ENCODE measurements around the gene SESTD1.
"Not testable (repeated sequence)": the region's sequence is repeated elsewhere in the genome, so short reads cannot be mapped to it uniquely, and the experiment has no call there.

The SESTD1 gene

GRCh38 chr2:179266271-179266670 is 1.6 kb upstream of the SESTD1 start:
- DNase-seq: no peak

DNA sequence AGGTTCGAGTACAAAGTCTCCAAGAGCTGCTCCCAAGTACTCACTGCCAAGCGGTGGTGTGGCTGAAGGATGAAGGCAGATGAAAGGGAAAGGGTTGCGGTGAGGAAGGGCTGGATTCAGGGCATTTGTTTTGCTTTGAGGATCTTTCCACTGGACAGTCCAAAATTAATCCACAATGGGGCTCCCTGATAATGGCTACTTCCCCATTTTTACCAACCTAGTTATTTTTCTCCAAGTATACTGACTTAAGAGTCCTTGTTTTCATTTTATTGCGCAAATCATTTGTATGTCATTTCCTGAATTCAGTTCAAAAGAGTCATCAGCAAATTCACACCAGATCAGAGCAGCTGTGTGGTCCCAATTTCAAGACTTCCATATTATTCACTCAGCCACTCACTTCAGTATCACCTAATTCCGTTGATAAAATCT is 464 bp upstream of the SESTD1 start:
- DNase-seq: peak; percentile 52

- peak; percentile 66 for DNase-seq
Observed at GRCh38 chr2:179263446-179264367, 925 bp downstream of the SESTD1 start.

DNA sequence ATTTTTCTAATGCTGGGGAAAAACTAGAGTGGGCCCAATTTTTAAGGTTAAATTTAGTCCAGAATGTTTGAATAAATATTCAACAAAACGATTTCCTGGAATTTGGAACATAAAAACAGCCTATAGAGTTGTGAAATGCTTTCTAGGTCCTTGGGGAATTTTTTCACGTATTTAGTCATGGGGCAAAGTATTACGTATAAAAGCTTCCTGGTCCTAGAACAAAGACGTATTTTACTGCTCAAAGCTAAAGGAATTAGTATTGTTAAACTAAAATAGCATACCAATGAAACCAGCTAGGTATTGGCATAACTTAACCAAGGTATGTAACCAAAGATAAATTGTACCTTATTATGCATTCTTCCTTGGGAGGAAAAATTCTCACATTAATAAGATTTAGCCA is 1.6 kb downstream of the SESTD1 start:
- no peak for DNase-seq

GRCh38 chr2:179262077-179262660 is 2.5 kb downstream of the SESTD1 start:
- no peak for DNase-seq

DNA sequence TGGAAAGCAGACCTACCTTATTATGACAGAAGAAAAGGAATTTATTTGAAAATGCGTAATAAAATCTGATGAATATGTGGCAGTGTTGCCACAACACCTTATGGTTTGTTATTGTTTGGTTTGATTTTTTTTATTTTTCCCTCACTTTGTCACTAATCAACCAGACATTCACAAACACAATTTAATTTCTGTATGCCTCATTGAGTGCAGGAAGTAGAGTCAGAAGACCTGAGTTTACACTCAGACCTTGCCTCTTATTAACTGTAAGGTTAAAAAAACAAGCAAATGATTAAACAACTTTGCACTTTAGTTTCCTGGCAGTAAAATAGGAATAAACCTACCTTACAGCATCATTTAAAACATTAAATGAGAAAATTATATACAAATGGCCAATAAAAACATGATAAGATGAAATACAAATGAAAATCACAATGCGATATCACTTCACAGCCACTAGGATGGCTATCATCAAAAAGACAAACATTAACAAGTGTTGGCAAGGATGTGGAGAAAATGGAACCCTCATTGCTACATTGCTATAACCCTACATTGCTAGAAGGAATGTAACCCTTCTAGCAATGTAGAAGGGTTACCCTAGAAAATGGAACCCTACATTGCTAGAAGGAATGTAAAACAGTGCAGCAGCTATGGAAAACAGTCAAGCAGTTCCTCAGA is 3.3 kb downstream of the SESTD1 start:
- DNase-seq: no peak

DNA sequence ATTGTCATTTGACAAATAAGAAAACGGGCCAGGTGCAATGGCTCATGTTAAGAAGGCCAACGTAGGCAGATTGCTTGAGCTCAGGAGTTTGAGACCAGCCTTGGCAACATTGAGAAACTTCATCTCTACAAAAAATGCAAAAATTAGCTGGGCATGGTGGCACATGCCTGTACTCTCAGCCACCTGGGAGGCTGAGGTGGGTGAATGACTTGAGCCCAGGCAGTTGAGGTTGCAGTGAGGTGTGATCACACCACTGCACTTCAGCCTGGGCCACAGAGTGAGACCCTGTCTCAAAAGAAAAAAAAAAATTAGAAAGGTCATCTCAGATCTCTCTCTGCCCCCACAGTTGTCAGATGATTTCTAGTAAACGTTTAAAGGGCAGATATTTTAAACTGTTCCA is 4.4 kb downstream of the SESTD1 start:
- DNase-seq: no peak

GRCh38 chr2:179255129-179255528 is 9.5 kb downstream of the SESTD1 start:
- DNase-seq: no peak

- no peak for DNase-seq
Observed at GRCh38 chr2:179253226-179253625, 11.4 kb downstream of the SESTD1 start.

DNA sequence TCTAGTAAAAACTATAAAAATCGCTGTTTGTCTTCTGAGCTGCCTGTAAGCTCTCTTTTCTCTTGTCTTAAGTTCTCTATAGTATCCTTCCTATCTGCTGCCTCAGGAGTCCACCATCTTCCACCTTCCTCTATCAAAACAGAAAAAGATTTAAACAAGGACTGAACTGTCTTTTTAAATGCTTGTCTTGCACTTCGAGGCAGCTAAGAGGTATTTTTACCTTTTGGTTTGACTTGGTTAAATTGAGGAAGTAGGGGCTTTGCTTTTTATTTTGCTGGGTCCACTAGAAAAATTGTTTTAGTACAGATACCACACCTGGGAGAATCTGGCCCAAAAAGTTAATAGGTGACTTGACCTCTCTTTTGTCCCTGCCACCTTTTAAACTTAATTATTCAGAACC is 12.2 kb downstream of the SESTD1 start:
- DNase-seq: no peak

- no peak for DNase-seq
Observed at GRCh38 chr2:179251870-179252269, 12.8 kb downstream of the SESTD1 start.

GRCh38 chr2:179250848-179251504 is 13.7 kb downstream of the SESTD1 start:
- DNase-seq: no peak

- DNase-seq: no peak
Observed at GRCh38 chr2:179250095-179250494, 14.5 kb downstream of the SESTD1 start.

DNA sequence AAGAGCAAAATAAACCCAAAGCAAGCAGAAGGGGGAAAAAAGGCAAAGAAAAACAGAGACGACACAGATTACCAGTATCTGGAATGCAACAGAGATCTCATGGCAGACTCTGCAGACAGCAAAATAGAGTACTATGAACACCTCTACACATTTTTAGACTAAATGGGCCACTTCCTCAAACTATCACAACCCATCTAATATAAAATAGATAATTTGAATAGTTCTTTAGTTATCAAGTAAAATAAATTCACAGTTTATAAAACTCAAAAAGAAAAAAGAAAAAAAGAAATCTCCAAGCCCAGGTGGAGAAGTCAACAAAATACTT is 16.6 kb downstream of the SESTD1 start:
- DNase-seq: no peak

DNA sequence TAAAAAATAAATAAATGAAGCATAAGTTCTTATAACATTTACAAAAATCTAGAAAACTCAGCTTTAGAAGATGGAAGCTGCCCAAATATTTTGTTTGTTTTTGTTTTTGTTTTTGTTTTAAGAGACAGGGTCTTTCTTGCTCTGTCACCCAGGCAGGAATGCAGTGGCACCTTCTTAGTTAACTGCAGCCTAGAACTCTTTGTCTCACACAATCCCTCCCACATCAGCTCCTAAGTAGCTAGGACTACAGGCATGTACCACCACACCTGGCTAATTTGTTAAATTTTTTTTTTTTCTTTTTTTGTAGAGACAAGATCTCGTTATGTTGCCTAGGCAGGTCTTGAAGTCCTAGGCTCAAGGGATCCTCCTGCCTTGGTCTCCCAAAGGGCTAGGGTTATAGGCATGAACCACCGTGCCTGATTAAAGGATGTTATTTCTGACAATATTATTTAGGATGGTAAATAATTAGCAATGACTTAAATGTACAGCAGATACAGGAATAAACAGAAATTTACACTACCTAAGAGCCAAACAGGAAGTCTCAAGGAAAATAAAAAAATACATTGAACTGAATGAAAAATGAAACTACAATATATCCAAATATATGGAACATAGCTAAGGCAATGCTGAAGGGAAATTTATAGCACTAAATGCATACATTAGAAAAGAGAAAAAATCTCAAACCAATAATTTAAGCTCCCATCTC is 17.2 kb downstream of the SESTD1 start:
- DNase-seq: no peak

DNA sequence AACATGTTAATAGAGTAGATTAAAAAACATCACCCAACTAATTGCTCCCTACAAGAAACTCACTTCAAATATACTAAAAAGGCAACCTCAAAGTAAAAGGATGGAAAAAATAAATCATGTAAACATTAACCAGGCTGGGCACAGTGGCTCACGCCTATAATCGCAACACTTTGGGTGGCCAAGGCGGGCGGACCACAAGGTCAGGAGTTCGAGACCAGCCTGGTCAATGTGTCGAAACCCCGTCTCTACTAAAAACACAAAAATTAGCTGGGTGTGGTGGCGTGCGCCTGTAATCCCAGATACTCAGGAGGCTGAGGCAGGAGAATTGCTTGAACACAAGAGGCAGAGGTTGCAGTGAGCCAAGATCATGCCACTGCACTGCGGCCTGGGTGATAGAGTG is 18.8 kb downstream of the SESTD1 start:
- DNase-seq: not testable (repeated sequence)

GRCh38 chr2:179243046-179243445 is 21.6 kb downstream of the SESTD1 start:
- no peak for DNase-seq

DNA sequence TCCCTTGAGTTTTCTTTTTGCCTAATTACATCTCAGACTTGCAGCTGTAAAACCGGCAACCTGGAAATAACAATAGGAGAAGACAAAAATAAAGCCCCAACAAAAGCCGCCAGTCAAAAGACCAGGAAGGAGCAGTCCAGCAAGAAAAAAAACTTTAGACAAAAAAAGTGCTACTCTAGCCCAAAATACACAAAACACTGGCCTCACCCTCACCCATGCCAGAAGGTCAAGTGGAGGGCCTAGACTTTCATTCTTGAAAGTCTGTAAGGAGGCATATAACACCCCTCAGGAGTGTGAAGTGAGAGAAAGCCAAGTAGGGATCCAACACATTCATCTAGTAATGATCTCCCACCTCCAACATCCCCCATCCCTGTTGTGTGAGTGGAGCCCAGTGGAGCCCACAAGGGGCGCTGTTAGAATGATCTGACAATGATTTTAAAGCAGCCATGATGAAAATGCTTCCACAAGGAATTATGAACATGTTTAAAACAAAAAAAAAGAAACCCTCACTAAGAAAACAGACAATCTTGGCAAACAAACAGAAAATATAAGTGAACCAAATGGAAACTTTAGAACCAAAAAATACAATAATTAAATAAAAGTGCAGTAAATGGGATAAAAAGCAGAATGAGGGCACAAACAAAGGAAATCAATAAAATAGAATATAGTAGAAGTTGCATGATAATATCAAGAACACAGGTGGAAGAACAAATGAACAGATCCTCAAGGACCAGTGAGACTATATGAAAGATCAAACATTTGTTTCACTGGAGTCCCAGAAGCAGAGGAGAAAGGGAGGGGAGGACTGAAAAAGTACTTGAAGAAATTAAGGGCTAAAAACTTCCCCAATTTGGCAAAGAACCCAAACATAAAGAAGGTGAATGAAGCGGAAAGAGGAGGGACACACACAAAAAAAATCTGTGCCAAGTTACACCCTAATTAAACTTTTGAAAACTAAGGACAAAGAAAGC is 23.9 kb downstream of the SESTD1 start:
- no peak for DNase-seq

DNA sequence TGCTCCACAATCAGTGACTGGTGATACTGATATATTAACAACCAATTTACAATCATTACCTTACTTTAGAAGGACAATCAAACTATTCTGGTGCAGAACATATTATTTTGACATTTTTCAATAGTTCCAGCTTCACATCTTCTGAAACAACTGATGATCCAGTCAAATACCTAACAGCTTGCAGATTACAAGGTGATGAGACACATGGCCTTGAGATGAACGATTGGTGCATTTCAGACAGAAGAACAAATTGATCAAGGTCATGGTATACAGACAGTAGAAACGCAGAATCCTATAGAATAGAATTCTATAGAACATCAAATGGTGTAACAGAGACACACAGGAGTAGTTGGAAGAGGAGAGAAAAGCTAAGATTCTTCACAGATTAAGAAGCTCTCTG is 24.8 kb downstream of the SESTD1 start:
- DNase-seq: no peak

DNA sequence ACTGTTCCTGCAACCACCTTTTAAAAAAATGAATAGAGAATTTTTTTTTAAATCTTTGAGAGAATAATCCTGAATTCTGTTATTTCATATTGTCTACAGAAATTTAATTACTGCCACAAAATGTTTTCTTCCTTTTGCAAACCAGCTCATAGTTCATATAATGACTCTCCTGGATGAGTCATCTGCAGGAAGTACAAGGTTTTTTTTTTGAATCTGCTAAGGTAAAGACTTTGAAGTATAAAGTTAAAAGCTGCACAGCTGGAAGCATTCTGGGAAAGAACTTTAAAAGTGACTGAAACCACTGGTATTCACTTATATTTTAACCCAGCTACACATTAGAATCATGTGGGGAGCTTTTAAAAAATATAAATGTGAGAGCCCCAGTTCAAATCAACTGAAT is 25.4 kb downstream of the SESTD1 start:
- no peak for DNase-seq

- no peak for DNase-seq
Observed at GRCh38 chr2:179238027-179238426, 26.6 kb downstream of the SESTD1 start.
